SK-N-SH (cell line): ENCODE data around the gene PTGDS. TPM values are rescaled to one million over a fixed set of nuclear protein-coding genes. Genes with fewer than 3 reads are reported as not detected.
A peak's percentile ranks its signal among the peaks of the same experiment; 100 is the strongest.

Experiments
- CTCF ChIA-PET: fragments of 300-600, 350-600 bp; formaldehyde crosslinking; extraction: SDS; loops from one replicate; lab custom pipeline; 2021; lab: Yijun Ruan, JAX
- POLR2A ChIA-PET: fragments of 350-600 bp; sonication (Branson Sonifier 250); formaldehyde crosslinking; extraction: SDS; loops from one replicate; lab custom pipeline; 2020; ENCODE audit warnings: antibody characterized with exemption, inconsistent platforms; lab: Yijun Ruan, JAX
- DNase-seq: peaks from one replicate; pipeline ENCODE4 v3.0.0; 2012
- H2AFZ ChIP-seq: fragments of 200-600 bp; sonication (generic); 2 replicates; pipeline ENCODE4 v1.8.1; 2016; ENCODE audit warnings: antibody characterized with exemption, mild to moderate bottlenecking, low read depth
- H3F3A ChIP-seq: fragments of 200-600 bp; sonication (generic); replicated peaks from 2 replicates; pipeline ENCODE3; 2016; ENCODE audit warnings: antibody characterized with exemption, mild to moderate bottlenecking; ENCODE audit not compliant: insufficient read depth
- H3K27ac ChIP-seq, 2 experiments: fragments of 200-500 bp in 1 of 2; fragments of 200-600 bp in 1 of 2; sonication (Bioruptor generic) in 1 of 2; sonication (generic), shearing (Covaris generic) in 1 of 2; 2 replicates each; pipeline versions ENCODE4 v1.5.1 to v1.6.1; 2014 to 2016; ENCODE audit warnings: low read depth in 2 of 2, inconsistent platforms in 1 of 2, low read length in 1 of 2, mild to moderate bottlenecking in 1 of 2, mixed read lengths in 1 of 2
- H3K27me3 ChIP-seq: fragments of 200-600 bp; sonication (generic), shearing (Covaris generic); 2 replicates; pipeline ENCODE4 v1.6.1; 2016; ENCODE audit warnings: mixed run types; ENCODE audit not compliant: insufficient read depth
- H3K36me3 ChIP-seq, 2 experiments: fragments of 200-500 bp in 1 of 2; fragments of 200-600 bp in 1 of 2; sonication (Bioruptor generic) in 1 of 2; sonication (generic) in 1 of 2; replicated peaks in 1 of 2; 2 replicates each; pipeline versions ENCODE3 to v1.5.1; 2014 to 2016; ENCODE audit warnings: low read length in 1 of 2, mild to moderate bottlenecking in 1 of 2; ENCODE audit not compliant: insufficient read depth in 2 of 2, control insufficient read depth in 1 of 2
- H3K4me1 ChIP-seq, 2 experiments: fragments of 200-500 bp in 1 of 2; fragments of 200-600 bp in 1 of 2; sonication (Bioruptor generic) in 1 of 2; sonication (generic), shearing (Covaris generic) in 1 of 2; 2 replicates each; pipeline versions ENCODE4 v1.5.1 to v1.6.1; 2014 to 2016; ENCODE audit warnings: low read depth in 1 of 2, low read length in 1 of 2, mixed run types in 1 of 2; ENCODE audit not compliant: insufficient read depth in 2 of 2, control insufficient read depth in 1 of 2
- H3K4me2 ChIP-seq: fragments of 200-600 bp; sonication (generic), shearing (Covaris generic); 2 replicates; pipeline ENCODE4 v1.6.1; 2017; ENCODE audit warnings: mixed run types
- H3K4me3 ChIP-seq, 2 experiments: fragments of 200-500 bp in 1 of 2; fragments of 200-600 bp in 1 of 2; sonication (Bioruptor generic) in 1 of 2; sonication (generic), shearing (Covaris generic) in 1 of 2; 2 replicates each; pipeline versions ENCODE4 v1.5.1 to v1.8.1; 2014 to 2016; ENCODE audit warnings: low read depth in 2 of 2, inconsistent platforms in 1 of 2, low read length in 1 of 2, mild to moderate bottlenecking in 1 of 2, mixed read lengths in 1 of 2, moderate library complexity in 1 of 2
- H3K79me2 ChIP-seq: fragments of 200-600 bp; sonication (generic); 2 replicates; pipeline ENCODE4 v1.8.1; 2017; ENCODE audit warnings: mild to moderate bottlenecking; ENCODE audit not compliant: insufficient read depth
- H3K9ac ChIP-seq: fragments of 200-600 bp; sonication (generic); 2 replicates; pipeline ENCODE4 v1.6.1; 2017; ENCODE audit warnings: mixed run types
- H3K9me2 ChIP-seq: fragments of 200-600 bp; sonication (generic); 2 replicates; pipeline ENCODE4 v1.6.1; 2017; ENCODE audit warnings: mixed run types
- H3K9me3 ChIP-seq: fragments of 200-600 bp; sonication (generic); 2 replicates; pipeline ENCODE4 v1.6.1; 2017; ENCODE audit warnings: mixed run types, mild to moderate bottlenecking, moderate library complexity
- H4K20me1 ChIP-seq: fragments of 200-600 bp; sonication (generic); 2 replicates; pipeline ENCODE4 v1.6.1; 2017; ENCODE audit warnings: mild to moderate bottlenecking, mixed run types; ENCODE audit not compliant: insufficient read depth
- CHD2 ChIP-seq: fragments of 150-350 bp; IDR thresholded peaks from 2 replicates; pipeline ENCODE4 v1.6.1; 2018; ENCODE audit warnings: low read length; ENCODE audit not compliant: partially characterized antibody
- ELF1 ChIP-seq: IDR thresholded peaks from 2 replicates; pipeline ENCODE4 v1.4.0; 2012
- FOSL2 ChIP-seq: IDR thresholded peaks from 2 replicates; pipeline ENCODE4 v1.4.0; 2012; ENCODE audit warnings: low read depth, mild to moderate bottlenecking, moderate library complexity, borderline replicate concordance
- GATA2 ChIP-seq: sonication (generic); formaldehyde crosslinking; IDR thresholded peaks from 2 replicates; pipeline ENCODE4 v1.5.0; 2020; ENCODE audit warnings: mild to moderate bottlenecking, missing genetic modification reagents
- MAX ChIP-seq: IDR thresholded peaks from 2 replicates; pipeline ENCODE4 v1.4.0; 2012; ENCODE audit warnings: low read depth
- NFIC ChIP-seq: IDR thresholded peaks from 2 replicates; pipeline ENCODE4 v1.4.0; 2012; ENCODE audit warnings: borderline replicate concordance
- NRF1 ChIP-seq: IDR thresholded peaks from 2 replicates; pipeline ENCODE4 v1.6.1; 2012; ENCODE audit warnings: low read depth, mild to moderate bottlenecking, low read length
- WGBS: methylation state at CpG from one replicate; pipeline ENCODE4 v1.1.6; 2017; ENCODE audit warnings: low lambda C conversion rate; 5-methylcytosine and 5-hydroxymethylcytosine counted together
- polyA plus RNA-seq, 3 experiments: library from polyadenylated mRNA; depleted of rRNA; stranded (reverse); fragments of >200 nt; gene quantifications; 2 replicates each; pipeline ENCODE4 v1.2.3, GENCODE V29; 2012

The PTGDS gene
- polyA plus RNA-seq, 1 of the 3 experiments (the other 2 are of a cell fraction): not detected

- Histone ChIP-seq H4K20me1 (0 out of 2 replicates have a peak, but pooled peaks cover 3% of the 10 kb centered on the region), H3K9me3 (no peaks in the 10 kb centered on the region), H3F3A (no peaks in the 10 kb centered on the region), H3K27me3 (no peaks in the 10 kb centered on the region), H3K9me2 (no peaks in the 10 kb centered on the region), H3K4me3 (no peak overlapping the region), H3K27ac (no peak overlapping the region), H3K79me2 (peaks cover 18% of the 10 kb centered on the region; the same call in 1 of the 2 replicates), H3K4me2 (peak overlapping the region; percentile 55), H3K4me1 (peaks cover 9 to 24% of the 10 kb centered on the region in 2 experiments; a peak in 3 of 4 replicates), H2AFZ (no peak overlapping the region), H3K9ac (no peak overlapping the region), H3K36me3 (peaks cover 0 to 7% of the 10 kb centered on the region in 2 experiments)
- CTCF ChIA-PET: interaction anchor here (0.9 to 6.8 kb wide), 6 partner anchors 33 to 68 kb away, joined by 3 to 68 read pairs (median 8); partner anchors contain the start of genes ABCA2, FBXW5, FUT7 and LCN12
- WGBS: 53% methylated on average over 3 of the region's 12 CpGs
- POLR2A ChIA-PET: interaction anchor here (0.6 to 1.4 kb wide), 5 partner anchors 12 to 60 kb away, joined by 3 read pairs; partner anchors contain the start of gene FBXW5
- 0 out of 2 replicates have a peak, but pooled peaks have one; percentile 1 for TF ChIP-seq ELF1
- no peak for TF ChIP-seq NRF1
- DNase-seq: no peak
Observed at GRCh38 chr9:136995772-136996311, 18.5 kb downstream of the PTGDS start.

- no peak within 1 kb of the TSS for H3K4me3 ChIP-seq
- H3K4me1 ChIP-seq: peaks cover 9 to 24% of the 10 kb centered on the region in 2 experiments; a peak in 3 of 4 replicates
- no peaks in the 10 kb centered on the region for H3F3A ChIP-seq
- H3K9ac ChIP-seq: no peak within 1 kb of the TSS
- H2AFZ ChIP-seq: no peak within 1 kb of the TSS
- TF ChIP-seq ELF1 (0 out of 2 replicates have a peak, but pooled peaks have one; percentile 6), GATA2 (CRISPR knock-in tag) (no peak), NFIC (no peak), MAX (no peak), FOSL2 (no peak), CHD2 (no peak)
- H3K9me2 ChIP-seq: no peaks in the 10 kb centered on the region
- H3K27me3 ChIP-seq: no peaks in the 10 kb centered on the region
- H3K36me3 ChIP-seq: peaks cover 0 to 7% of the 10 kb centered on the region in 2 experiments
- DNase-seq: peak; percentile 68
- H3K27ac ChIP-seq: no peak within 1 kb of the TSS
- H4K20me1 ChIP-seq: 0 out of 2 replicates have a peak, but pooled peaks cover 3% of the 10 kb centered on the region
- WGBS: 61% methylated on average over 8 of the region's 35 CpGs
- H3K4me2 ChIP-seq: peak within 1 kb of the TSS; percentile 55
- no peaks in the 10 kb centered on the region for H3K9me3 ChIP-seq
- peaks cover 18% of the 10 kb centered on the region; the same call in 1 of the 2 replicates for H3K79me2 ChIP-seq
- ChIA-PET POLR2A (interaction anchor here (0.6 to 1.4 kb wide), 5 partner anchors 11 to 59 kb away, joined by 3 read pairs; partner anchors contain the start of gene FBXW5), CTCF (interaction anchor here (0.9 to 6.8 kb wide), 8 partner anchors 32 to 209 kb away, joined by 3 to 68 read pairs (median 5); partner anchors contain the start of genes ABCA2, FBXW5, FUT7 and LCN12)
Observed at GRCh38 chr9:136996361-136997292, 19.3 kb downstream of the PTGDS start, which contains the start of gene CLIC3. TSS of gene CLIC3 (minus strand) at chr9:136996568. CDS start at chr9:136996543, 25 bp downstream.
